Fibroblast of villous mesenchyme (primary cell): ENCODE measurements around the gene NPAS2. TPM values are rescaled to one million over a fixed set of nuclear protein-coding genes. Genes with fewer than 3 reads are reported as not detected.
A peak's percentile ranks its signal among the peaks of the same experiment; 100 is the strongest.

ENCODE experiments used
- DNase-seq: peaks from one replicate; pipeline ENCODE4 v3.0.0-alpha.2; 2010; ENCODE audit warnings: low read depth
- H3K4me3 ChIP-seq: 2 replicates; pipeline ENCODE4 v1.5.1; 2011; ENCODE audit warnings: low read depth, mild to moderate bottlenecking, low read length
- CTCF ChIP-seq: IDR thresholded peaks from 2 replicates; pipeline ENCODE4 v1.5.1; 2012; ENCODE audit warnings: low read depth, mild to moderate bottlenecking, low read length; ENCODE audit not compliant: insufficient read depth
- total RNA-seq: library from RNA; depleted of rRNA; stranded (reverse); fragments of >200 nt; gene quantifications from 2 replicates; pipeline ENCODE4 v1.2.3, GENCODE V29; 2012

NPAS2 gene
- total RNA-seq, 1 donor, result 17.3 TPM

- DNase-seq, result no peak
- no peak for TF ChIP-seq CTCF
- H3K4me3 ChIP-seq, result no peak overlapping the region
These were observed 49.2 kb downstream of the NPAS2 start for GRCh38 chr2:100869120-100869519.

- TF ChIP-seq CTCF, result peak; percentile 28
- no peak overlapping the region for H3K4me3 ChIP-seq
- no peak for DNase-seq
These were observed 51.0 kb downstream of the NPAS2 start for GRCh38 chr2:100870652-100871531.

GRCh38 chr2:100875516-100876230 lies 55.7 kb downstream of the NPAS2 start:
- DNase-seq, result no peak
- H3K4me3 ChIP-seq, result no peak overlapping the region
- no peak for TF ChIP-seq CTCF

GRCh38 chr2:100876231-100876860 lies 56.4 kb downstream of the NPAS2 start:
- no peak for TF ChIP-seq CTCF
- H3K4me3 ChIP-seq, result no peak overlapping the region
- DNase-seq, result no peak

GRCh38 chr2:100877555-100877954 lies 57.6 kb downstream of the NPAS2 start:
- TF ChIP-seq CTCF, result no peak
- DNase-seq, result no peak
- H3K4me3 ChIP-seq, result no peak overlapping the region

GRCh38 chr2:100878000-100878791 lies 58.3 kb downstream of the NPAS2 start:
- DNase-seq, result no peak
- TF ChIP-seq CTCF, result no peak

More at GRCh38 chr2:100878000-100878791, 58.3 kb downstream of the NPAS2 start:
- H3K4me3 ChIP-seq, result no peak overlapping the region
